Chondrocyte (in vitro differentiated cells): Measurements from ENCODE around the gene KLHL40. TPM values are rescaled to one million over a fixed set of nuclear protein-coding genes. Genes with fewer than 3 reads are reported as not detected.

Experiments
- DNase-seq: peaks from one replicate; pipeline ENCODE4 v3.0.0; 2021; ENCODE audit warnings: mixed read lengths, low spot score
- H3K27ac Mint-ChIP-seq: one replicate; pipeline ENCODE4 v1.8.0; 2021; ENCODE audit warnings: mild to moderate bottlenecking, moderate library complexity, mixed read lengths; ENCODE audit not compliant: unreplicated experiment
- H3K27me3 Mint-ChIP-seq: 2 replicates; pipeline ENCODE4 v1.8.0; 2021; ENCODE audit warnings: low read depth, mixed read lengths
- H3K36me3 Mint-ChIP-seq: 2 replicates; pipeline ENCODE4 v1.8.0; 2021; ENCODE audit warnings: low read depth, mixed read lengths
- H3K4me1 Mint-ChIP-seq: 2 replicates; pipeline ENCODE4 v1.8.0; 2021; ENCODE audit warnings: low read depth, mild to moderate bottlenecking, mixed read lengths
- H3K4me3 Mint-ChIP-seq: one replicate; pipeline ENCODE4 v1.8.0; 2021; ENCODE audit warnings: mild to moderate bottlenecking, moderate library complexity, mixed read lengths; ENCODE audit not compliant: unreplicated experiment
- H3K9me3 Mint-ChIP-seq: 2 replicates; pipeline ENCODE4 v1.8.0; 2021; ENCODE audit warnings: low read depth, mixed read lengths
- CTCF ChIP-seq: fragments of 200-600 bp; sonication (generic); IDR thresholded peaks from 2 replicates; pipeline ENCODE4 v1.5.0; 2021; ENCODE audit warnings: antibody characterized with exemption, mild to moderate bottlenecking, moderate library complexity
- total RNA-seq: library from RNA; stranded (reverse); gene quantifications from 3 replicates; pipeline ENCODE4 v1.2.1, GENCODE V29; 2021

The KLHL40 gene
- total RNA-seq, 1 donor from 2014 or later = not detected

DNA sequence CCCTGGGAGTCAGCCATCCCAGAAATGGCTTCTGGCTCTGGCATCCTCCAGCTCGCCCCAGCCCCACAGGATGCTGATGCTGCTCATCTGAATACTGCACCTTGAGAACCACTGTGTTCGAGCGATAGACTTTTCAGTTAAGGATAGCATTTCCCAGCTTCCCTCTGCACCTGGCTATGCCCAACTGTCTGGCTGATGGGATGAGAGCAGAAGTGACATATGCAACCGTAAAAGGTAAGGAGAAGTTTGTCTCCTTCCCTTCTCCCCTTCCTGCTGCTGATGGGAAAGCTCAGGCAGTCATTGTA lies 27.0 kb downstream of the KLHL40 start:
- peak; percentile 30 for DNase-seq
- Mint-ChIP-seq H3K4me1 (no peaks in the 10 kb centered on the region), H3K36me3 (no peaks in the 10 kb centered on the region), H3K27me3 (peaks cover 19% of the 10 kb centered on the region), H3K9me3 (no peaks in the 10 kb centered on the region), H3K4me3 (no peak overlapping the region), H3K27ac (no peak overlapping the region)
- no peak for TF ChIP-seq CTCF

DNA sequence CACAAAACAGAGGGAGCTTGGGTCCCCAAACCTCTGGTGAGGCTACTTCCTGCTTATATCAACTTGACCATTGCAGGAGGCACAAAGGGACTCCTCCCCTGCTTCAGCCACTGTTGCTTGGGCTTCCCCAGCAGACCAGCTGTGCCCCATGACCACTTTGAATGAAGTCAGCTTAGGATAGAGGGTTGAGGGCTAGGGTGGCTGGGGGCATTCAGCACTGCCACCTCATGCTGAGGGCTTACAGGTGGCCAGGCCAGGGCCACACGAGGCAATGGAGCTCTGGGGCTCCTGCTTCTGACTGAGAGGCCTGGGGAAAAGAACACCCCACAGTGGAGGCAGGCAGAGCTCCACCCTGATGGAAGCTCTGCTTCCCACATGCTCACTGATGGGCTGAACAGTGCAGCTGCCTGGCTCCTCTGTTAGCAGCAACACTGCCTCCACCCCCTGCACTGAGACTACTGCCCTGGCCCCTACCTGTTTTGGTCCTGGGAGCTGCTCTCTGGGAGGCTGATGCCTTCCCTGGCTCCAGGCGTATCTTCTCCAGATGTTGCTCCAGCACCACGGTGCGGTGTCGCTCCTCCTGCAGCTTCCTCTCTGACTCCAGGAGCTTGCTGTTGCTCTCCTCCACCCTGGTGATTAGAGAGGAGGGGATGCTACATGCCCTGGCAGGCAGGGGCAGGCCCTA lies 27.5 kb downstream of the KLHL40 start:
- peak; percentile 87 for DNase-seq
- peaks cover 15% of the 10 kb centered on the region for H3K27me3 Mint-ChIP-seq
- no peaks in the 10 kb centered on the region for H3K9me3 Mint-ChIP-seq
- H3K4me1 Mint-ChIP-seq = no peaks in the 10 kb centered on the region
- H3K27ac Mint-ChIP-seq = no peak overlapping the region
- no peaks in the 10 kb centered on the region for H3K36me3 Mint-ChIP-seq
- no peak for TF ChIP-seq CTCF
- H3K4me3 Mint-ChIP-seq = no peak overlapping the region

DNA sequence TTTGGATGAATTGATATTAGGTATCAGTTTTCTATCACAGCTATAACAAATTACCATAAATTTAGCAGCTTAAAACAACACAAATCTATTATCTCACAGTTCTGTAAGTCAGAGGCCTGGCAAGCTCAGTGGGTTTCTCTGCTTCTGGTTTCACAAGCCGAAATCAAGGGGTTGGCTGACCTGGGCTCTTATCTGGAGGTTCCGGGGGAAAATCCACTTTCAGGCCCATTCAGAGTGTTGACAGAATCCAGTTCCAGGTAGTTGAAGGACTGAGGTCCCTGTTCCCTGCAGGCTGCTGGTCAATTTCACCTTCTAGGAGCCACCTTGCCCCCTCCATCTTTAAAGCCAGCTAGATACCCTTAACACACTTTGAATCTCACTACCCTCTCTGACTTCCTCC lies 28.4 kb downstream of the KLHL40 start:
- TF ChIP-seq CTCF = no peak
- H3K9me3 Mint-ChIP-seq = no peaks in the 10 kb centered on the region
- no peaks in the 10 kb centered on the region for H3K36me3 Mint-ChIP-seq
- H3K27ac Mint-ChIP-seq = no peak overlapping the region
- peaks cover 15% of the 10 kb centered on the region for H3K27me3 Mint-ChIP-seq
- no peaks in the 10 kb centered on the region for H3K4me1 Mint-ChIP-seq
- H3K4me3 Mint-ChIP-seq = no peak overlapping the region
- DNase-seq = no peak

DNA sequence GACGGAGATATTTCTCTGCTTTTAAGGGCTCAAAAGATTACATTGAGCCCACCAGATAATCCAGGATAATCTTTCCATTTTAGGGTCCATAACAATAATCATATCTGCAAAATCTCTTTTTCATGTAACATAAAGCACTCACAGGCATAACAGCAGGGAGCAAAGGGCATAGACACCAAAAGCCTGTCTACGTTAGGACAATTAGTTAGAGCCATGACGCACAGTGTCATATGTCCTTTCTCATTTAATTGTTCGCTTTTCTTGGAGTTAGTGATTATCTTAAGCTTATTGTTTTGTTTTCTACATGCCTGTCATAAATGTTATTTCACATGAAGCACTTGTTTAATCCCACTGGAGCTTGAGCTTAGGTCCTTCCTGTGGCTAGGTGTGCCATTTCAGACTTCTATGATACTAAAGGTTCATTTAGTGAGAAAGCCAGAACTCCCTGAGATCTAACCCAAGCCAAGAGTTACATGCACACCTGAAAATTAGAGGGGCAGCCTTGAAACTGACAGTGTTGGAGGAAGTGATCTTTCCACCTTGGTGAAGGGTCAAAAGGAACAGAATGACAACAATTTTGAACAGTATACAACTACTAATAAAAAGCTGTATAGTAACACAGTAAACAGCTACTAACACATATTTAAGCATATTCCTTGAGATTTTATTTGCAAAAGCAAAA lies 29.0 kb downstream of the KLHL40 start:
- H3K4me1 Mint-ChIP-seq = no peaks in the 10 kb centered on the region
- no peak overlapping the region for H3K4me3 Mint-ChIP-seq
- DNase-seq = no peak
- peaks cover 19% of the 10 kb centered on the region for H3K27me3 Mint-ChIP-seq
- no peaks in the 10 kb centered on the region for H3K9me3 Mint-ChIP-seq
- no peak for TF ChIP-seq CTCF
- H3K36me3 Mint-ChIP-seq = no peaks in the 10 kb centered on the region
- no peak overlapping the region for H3K27ac Mint-ChIP-seq

DNA sequence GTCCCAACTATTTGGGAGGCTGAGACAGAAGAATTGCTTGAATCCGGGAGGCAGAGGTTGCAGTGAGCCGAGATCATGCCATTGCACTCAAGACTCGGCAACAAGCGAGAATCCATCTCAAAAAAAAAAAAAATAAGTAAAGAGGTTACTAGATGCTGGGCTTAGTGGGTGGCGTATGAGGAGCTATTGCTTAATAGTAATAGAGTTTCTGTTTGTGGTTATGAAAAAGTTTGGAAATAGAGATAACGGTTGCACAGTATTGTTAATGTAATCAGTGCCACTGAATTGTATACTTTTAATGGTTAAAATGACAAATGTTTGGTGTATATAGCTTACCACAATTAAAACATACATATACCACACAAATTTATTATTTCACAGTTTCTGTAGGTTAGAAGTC lies 32.0 kb downstream of the KLHL40 start:
- H3K9me3 Mint-ChIP-seq = no peaks in the 10 kb centered on the region
- DNase-seq = no peak
- H3K27me3 Mint-ChIP-seq = peaks cover 25% of the 10 kb centered on the region
- H3K36me3 Mint-ChIP-seq = no peaks in the 10 kb centered on the region
- H3K27ac Mint-ChIP-seq = no peak overlapping the region
- no peak for TF ChIP-seq CTCF
- H3K4me1 Mint-ChIP-seq = no peaks in the 10 kb centered on the region
- H3K4me3 Mint-ChIP-seq = no peak overlapping the region
